Eye (tissue), 1 donor: Measurements from ENCODE around the gene RAI14.
"Not testable (repeated sequence)": the region's sequence is repeated elsewhere in the genome, so short reads cannot be mapped to it uniquely, and the experiment has no call there.

Experiments
- DNase-seq: peaks from one replicate; pipeline ENCODE4 v3.0.0-alpha.2; 2015

RAI14 gene

DNA sequence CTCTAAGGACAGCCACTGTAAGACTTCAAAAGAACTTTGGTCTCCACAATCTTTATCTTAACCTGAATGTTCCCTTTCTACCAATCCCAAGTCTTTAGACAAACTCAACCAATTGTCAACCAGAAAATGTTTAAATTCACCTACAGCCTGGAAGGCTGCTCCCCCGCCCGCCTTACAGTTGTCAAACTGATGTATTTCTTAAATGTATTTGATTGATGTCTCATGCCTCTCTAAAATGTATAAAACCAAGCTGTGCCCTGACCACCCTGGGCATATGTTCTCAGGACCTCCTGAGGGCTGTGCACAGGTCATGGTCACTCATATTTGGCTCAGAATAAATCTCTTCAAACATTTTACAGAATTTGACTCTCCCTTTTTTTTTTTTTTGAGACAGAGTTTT is 45.3 kb downstream of the RAI14 start:
- DNase-seq, result not testable (repeated sequence)

- no peak for DNase-seq
These were observed 47.9 kb downstream of the RAI14 start for GRCh38 chr5:34703767-34704713.

- no peak for DNase-seq
These were observed 50.0 kb downstream of the RAI14 start for GRCh38 chr5:34706084-34706483.

DNA sequence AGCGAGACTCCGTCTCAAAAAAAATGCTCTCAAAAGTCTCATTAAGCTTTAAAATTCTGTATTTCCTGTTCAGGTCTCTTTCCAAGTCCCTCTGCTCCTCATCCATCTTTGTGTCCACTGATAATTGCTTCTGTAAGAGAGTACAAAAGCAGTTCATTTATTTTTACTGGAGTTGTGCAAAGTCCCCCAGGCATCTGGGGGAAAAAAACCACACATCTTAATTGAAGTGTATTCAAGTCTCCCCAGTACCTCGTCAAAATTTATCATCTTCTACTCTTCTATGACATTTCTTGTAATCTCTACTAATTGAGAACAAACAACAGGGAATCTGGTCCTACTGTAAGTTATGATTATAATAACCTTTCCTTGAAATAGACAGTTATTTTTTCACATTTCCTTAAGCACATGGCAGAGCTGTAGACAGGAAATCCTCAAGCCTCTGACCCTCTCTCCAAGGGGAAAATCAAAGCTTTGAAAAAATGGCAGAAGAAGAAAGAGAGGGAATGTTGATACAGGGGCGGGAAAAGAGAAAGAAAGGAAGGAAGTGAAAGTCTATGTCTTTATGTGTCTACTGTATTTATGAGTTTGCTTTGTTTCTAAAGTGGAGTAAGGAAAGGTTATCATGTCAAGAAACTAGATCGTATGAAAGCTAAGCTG is 51.5 kb downstream of the RAI14 start:
- no peak for DNase-seq

- DNase-seq, result no peak
These were observed 52.6 kb downstream of the RAI14 start for GRCh38 chr5:34708777-34709176.

- DNase-seq, result no peak
These were observed 53.9 kb downstream of the RAI14 start for GRCh38 chr5:34709861-34710673.

GRCh38 chr5:34712565-34712964 is 56.4 kb downstream of the RAI14 start:
- no peak for DNase-seq

DNA sequence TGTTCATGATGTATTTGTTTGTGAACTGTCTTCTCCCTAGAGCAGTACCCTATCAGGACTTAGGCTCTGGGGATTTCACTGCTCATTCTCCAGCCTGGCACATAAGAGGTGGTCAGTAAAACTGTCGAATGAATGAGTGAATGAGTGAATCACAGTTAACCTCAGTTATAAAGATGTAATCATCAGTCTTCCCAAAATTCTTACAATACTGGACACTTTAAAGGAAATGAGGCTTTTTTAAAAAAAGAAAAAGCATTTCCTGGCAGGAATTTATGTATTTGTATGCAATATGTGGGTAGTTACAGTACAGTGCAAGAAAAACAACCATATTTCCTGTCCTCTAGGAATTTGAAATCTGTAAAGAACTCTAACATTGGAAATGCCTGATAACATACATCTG is 59.6 kb downstream of the RAI14 start:
- no peak for DNase-seq

DNA sequence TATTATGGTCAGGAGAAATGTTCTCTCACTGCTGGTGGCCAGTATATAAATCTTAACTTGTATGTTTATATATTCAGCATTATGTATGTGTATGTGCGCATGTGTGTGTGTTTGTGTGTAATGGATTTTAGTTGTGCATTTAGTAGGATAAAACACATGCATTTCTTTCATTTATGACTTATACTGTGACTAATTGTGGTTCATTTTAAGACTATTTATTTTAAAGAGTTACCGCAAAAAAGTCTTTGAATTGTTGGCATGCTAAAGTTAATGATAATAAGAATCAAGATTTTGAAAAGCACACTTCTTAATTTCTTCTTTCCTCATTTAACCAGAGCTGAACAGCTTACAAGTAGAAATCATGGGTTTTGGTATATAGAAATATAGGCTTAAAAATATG is 60.9 kb downstream of the RAI14 start:
- DNase-seq, result no peak

DNA sequence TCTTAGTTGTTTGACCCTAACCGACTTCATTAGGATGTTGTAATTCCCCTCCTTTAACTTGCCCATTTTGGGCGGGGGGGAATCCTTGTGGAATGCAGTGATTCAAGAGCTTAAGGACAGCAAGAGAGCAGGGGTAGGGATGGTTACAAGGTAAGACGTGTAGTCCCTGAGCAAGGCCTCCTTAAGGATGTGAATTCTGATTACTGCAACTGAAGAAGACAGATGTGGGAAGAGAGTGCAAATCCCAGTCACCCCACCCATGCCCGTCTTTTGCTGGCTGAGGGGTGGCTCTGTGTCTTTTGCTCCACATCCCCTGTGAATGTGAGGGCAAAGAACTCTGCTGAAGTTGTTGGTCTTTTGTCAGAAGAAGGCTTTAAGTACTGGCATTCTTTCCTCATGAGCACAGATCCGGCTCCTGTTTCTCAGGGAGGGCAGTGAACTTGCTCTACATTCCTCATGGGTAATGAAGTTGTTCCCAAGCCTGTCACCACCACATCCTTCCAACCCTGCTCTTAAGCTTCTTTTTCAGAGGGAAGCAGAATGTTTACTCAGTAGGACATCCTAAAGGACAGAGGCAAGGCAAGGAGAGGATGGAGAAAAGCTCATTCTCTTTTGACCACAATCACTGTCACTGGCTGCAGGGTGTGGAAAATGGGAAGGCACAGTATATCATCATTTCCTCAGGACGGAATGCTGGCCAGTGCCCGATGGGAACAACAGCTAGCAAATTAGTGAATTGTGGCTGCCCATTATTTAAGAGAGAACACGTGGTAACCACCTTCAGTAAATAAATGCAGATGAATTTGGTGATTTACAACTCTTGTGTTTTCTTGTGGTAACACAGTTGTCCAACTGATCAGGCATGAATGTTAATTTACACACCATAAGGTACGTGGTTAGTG is 61.5 kb downstream of the RAI14 start:
- DNase-seq, result peak; percentile 83

- DNase-seq, result no peak
These were observed 62.4 kb downstream of the RAI14 start for GRCh38 chr5:34718516-34718915.

GRCh38 chr5:34719029-34719428 is 62.9 kb downstream of the RAI14 start:
- no peak for DNase-seq

DNA sequence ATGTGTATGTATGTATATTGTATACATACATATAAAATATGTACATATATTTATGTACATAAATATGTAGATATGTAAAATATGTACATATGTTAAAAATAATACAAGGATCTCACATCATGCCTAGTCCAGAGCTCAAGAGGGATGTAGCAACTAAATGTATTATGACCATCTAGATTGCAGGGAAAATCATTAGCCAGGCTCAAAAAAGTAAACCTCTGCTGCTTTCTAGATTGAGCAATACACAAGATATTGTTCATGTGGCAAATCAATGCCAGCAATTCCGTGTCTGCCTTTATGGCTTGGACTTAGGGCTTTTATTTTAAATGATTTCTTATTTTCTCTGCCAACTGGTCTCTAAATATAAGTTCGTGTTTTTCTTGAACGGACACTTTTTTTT is 65.2 kb downstream of the RAI14 start:
- no peak for DNase-seq

DNA sequence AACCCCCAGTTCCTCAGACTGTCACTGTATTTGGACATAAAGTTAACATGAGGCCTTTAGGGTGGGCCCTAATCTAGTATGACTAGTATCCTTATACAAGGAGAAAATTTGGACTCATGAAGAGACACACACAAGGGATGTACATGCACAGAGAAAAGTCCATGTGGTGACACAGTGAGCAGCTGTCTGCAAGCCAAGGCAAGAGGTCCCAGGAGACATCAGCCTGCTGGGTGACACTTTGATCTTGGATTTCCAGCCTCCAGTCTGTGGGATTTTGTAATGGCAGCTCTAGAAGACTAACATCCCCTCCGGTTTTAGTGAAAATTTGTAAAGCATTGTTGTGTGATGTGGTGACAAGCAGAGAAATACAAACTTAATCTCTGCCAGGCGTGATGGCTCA is 66.1 kb downstream of the RAI14 start:
- no peak for DNase-seq

DNA sequence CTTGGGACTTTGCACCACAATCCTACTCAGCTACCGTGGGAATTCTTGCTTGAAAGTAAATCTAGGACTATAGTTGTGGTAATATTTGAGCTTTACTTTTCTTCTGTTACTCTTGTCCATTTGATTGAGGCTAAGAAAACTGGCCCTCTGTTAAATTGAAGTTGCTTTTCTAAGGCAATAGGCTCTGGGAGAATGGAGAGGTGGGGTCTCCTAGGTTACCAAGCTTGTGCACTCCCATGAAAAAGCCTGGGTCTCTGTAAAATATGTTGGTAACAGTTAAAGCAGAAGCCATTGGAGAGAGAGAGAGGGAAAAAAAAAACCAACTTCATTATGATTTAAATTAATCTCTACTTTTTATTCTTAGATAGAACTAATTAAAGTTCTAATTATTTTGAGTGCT is 68.6 kb downstream of the RAI14 start:
- no peak for DNase-seq

DNA sequence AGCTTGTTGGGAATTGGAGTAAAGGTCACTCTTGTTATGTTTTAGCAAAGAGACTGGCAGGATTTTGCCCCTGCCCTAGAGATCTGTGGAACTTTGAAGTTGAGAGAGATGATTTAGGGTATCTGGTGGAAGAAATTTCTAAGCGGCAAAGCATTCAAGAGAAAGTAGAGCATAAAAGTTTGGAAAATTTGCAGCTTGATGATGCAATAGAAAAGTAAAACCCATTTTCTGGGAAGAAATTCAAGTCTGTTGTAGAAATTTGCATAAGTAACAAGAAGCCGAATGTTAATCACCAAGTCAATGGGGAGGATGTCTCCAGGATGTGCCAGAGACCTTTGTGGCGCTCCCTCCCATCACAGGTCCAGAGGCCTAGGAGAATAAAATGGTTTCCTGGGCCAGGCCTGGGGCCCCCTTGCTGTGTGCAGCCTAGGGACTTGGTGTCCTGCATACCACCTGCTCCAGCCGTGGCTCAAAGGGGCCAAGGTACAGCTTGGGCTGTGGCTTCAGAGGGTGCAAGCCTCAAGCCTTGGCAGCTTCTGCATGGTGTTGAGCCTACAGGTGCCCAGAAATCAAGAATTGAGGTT is 71.1 kb downstream of the RAI14 start:
- not testable (repeated sequence) for DNase-seq

GRCh38 chr5:34728236-34728635 is 72.1 kb downstream of the RAI14 start:
- DNase-seq, result no peak

DNA sequence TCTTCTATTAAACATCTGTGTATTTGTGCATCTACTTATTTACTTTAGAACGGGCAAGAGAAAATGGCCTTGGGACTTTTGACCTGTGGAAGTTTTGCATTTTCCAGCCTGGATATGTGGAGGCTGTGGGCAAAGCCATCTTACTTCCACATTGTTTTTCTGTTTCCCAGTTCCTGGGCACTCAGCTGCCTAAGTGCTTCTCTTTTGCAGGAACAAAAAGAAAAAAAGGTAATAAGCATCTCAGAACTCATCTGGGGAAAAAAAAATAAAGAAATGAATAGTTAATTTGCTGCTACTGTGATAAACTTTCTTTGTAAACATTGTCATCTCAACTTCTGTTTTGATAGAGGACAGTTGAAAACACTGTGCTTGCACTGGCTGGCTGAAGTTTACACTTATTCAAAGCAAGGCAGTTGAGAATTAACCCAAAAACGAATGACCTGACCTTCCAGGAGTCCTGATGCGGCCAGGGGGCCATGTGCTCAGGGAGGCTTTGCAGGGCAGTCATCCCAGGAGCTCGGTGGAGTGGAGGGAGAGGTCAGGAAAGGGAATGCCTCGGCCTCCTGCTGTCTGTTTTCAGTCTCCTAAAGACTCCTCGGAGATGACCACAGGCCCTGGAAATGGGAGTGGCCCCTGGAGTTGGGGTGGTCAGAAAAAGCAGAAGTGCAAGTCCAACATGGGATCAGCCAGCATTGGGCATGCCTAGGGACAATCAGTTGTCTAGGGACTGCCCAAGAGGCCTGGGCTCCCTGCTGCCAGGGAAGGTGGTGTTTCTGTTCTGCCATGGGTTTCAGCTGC is 75.5 kb downstream of the RAI14 start:
- no peak for DNase-seq

GRCh38 chr5:34734326-34734725 is 78.2 kb downstream of the RAI14 start:
- DNase-seq, result no peak

GRCh38 chr5:34735491-34736426 is 79.6 kb downstream of the RAI14 start:
- no peak for DNase-seq
